HepG2 (cell line): ENCODE data around the gene FGFR3. TPM values are rescaled to one million over a fixed set of nuclear protein-coding genes. Genes with fewer than 3 reads are reported as not detected.

ENCODE experiments used
- ATAC-seq: fragments of 200-7000 bp; cut with Tn5 transposase; 3 replicates; pipeline ENCODE4 v1.9.1; 2020; ENCODE audit warnings: mild to moderate bottlenecking, moderate library complexity
- BruUV-seq: library from RNA; stranded (reverse); fragments of 400-500 nt; replicated peaks from 2 replicates; lab custom pipeline; 2021; lab: Mats Ljungman, UMichigan
- CTCF ChIA-PET: fragments of 300-600 bp; formaldehyde crosslinking; extraction: SDS; loops from one replicate; lab custom pipeline; 2021; ENCODE audit warnings: low total read pairs, inconsistent platforms, low intra/inter-chr PET ratio; lab: Yijun Ruan, JAX
- POLR2A ChIA-PET: fragments of 350-600 bp; sonication (Branson Sonifier 250); formaldehyde crosslinking; loops from one replicate; lab custom pipeline; 2020; ENCODE audit warnings: antibody characterized with exemption, inconsistent platforms; lab: Yijun Ruan, JAX
- DNase-seq: peaks from one replicate; pipeline ENCODE4 v3.0.0-alpha.2; 2015; ENCODE audit warnings: low spot score
- FAIRE-seq: peaks from 3 replicates; lab custom pipeline; 2011; peaks lifted over from hg19 to GRCh38; lab: Jason Lieb, UNC
- H2AFZ ChIP-seq: one replicate; pipeline ENCODE4 v1.6.1; 2011; ENCODE audit warnings: low read length, inconsistent platforms
- H3K27ac ChIP-seq: fragments of 300-600 bp; 3 replicates; pipeline ENCODE4 v1.8.0; 2011; ENCODE audit warnings: mixed run types, mild to moderate bottlenecking, mixed read lengths, low read length, inconsistent platforms; ENCODE audit not compliant: insufficient read depth; ENCODE audit errors: extremely low read length
- H3K27me3 ChIP-seq, 2 experiments: fragments of 200-600 bp in 1 of 2; 2 replicates in 1 of 2; 3 replicates in 1 of 2; pipeline versions ENCODE4 v1.6.0 to v1.8.0; 2011; ENCODE audit warnings: low read length in 2 of 2, mild to moderate bottlenecking in 2 of 2, moderate library complexity in 2 of 2, inconsistent platforms in 1 of 2; ENCODE audit not compliant: insufficient read depth in 2 of 2, control insufficient read depth in 1 of 2
- H3K36me3 ChIP-seq, 2 experiments: fragments of 200-600 bp in 1 of 2; replicated peaks in 1 of 2; 2 replicates in 1 of 2; 3 replicates in 1 of 2; pipeline versions ENCODE4 v1.5.1 to v1.8.0; 2011; ENCODE audit warnings: low read length in 2 of 2, inconsistent platforms in 1 of 2; ENCODE audit not compliant: insufficient read depth in 2 of 2, control insufficient read depth in 1 of 2
- H3K4me1 ChIP-seq: 2 replicates; pipeline ENCODE4 v1.5.1; 2012; ENCODE audit warnings: low read length, inconsistent platforms; ENCODE audit not compliant: insufficient read depth
- H3K4me2 ChIP-seq: 2 replicates; pipeline ENCODE4 v1.6.0; 2011; ENCODE audit warnings: low read depth, low read length, inconsistent platforms
- H3K4me3 ChIP-seq, 3 experiments: fragments of 200-600 bp in 1 of 3; sonication (generic), shearing (Covaris generic) in 1 of 3; replicated peaks in 1 of 3; 2 replicates each; pipeline ENCODE4 v1.5.1; 2011 to 2016; ENCODE audit warnings: low read length in 3 of 3, inconsistent platforms in 2 of 3, low read depth in 2 of 3, mild to moderate bottlenecking in 2 of 3, control low read depth in 1 of 3, mixed read lengths in 1 of 3; ENCODE audit not compliant: insufficient read depth in 1 of 3
- H3K79me2 ChIP-seq: one replicate; pipeline ENCODE4 v1.6.1; 2011; ENCODE audit warnings: low read length, inconsistent platforms; ENCODE audit not compliant: insufficient read depth
- H3K9ac ChIP-seq: 2 replicates; pipeline ENCODE4 v1.6.0; 2011; ENCODE audit warnings: mild to moderate bottlenecking, low read depth, low read length, inconsistent platforms; ENCODE audit not compliant: insufficient read depth
- H3K9me3 ChIP-seq: 2 replicates; pipeline ENCODE4 v1.5.1; 2012; ENCODE audit warnings: mild to moderate bottlenecking, low read length
- H4K20me1 ChIP-seq: 2 replicates; pipeline ENCODE4 v1.6.0; 2011; ENCODE audit warnings: inconsistent platforms, mild to moderate bottlenecking, low read length, moderate library complexity; ENCODE audit not compliant: insufficient read depth
- AGO2 ChIP-seq: fragments of 200-400 bp; formaldehyde crosslinking; optimal IDR thresholded peaks from 2 replicates; pipeline ENCODE3; 2017; ENCODE audit warnings: mild to moderate bottlenecking, low read depth, low read length, moderate library complexity
- HNRNPL ChIP-seq: fragments of 200-400 bp; formaldehyde crosslinking; IDR thresholded peaks from 2 replicates; pipeline ENCODE4 v1.6.1; 2017; ENCODE audit warnings: mild to moderate bottlenecking, low read depth, low read length
- MXD1 ChIP-seq: sonication (generic); formaldehyde crosslinking; IDR thresholded peaks from 2 replicates; pipeline ENCODE4 v1.4.0; 2020; ENCODE audit warnings: mild to moderate bottlenecking, missing genetic modification reagents
- ZIK1 ChIP-seq: sonication (generic); formaldehyde crosslinking; IDR thresholded peaks from 2 replicates; pipeline ENCODE4 v1.5.0; 2020; ENCODE audit warnings: mild to moderate bottlenecking, low read depth, missing genetic modification reagents, borderline replicate concordance
- WGBS: methylation state at CpG from one replicate; pipeline ENCODE4 v1.1.6; 2017; ENCODE audit warnings: low lambda C conversion rate; 5-methylcytosine and 5-hydroxymethylcytosine counted together
- in situ Hi-C: cut with HindIII; loops from 2 replicates; pipeline ENCODE4 v1.10.0; 2017; ENCODE audit warnings: low pct_unique_long_range_greater_than_20kb; ENCODE audit not compliant: extremely low pct_ligation_motif_present
- intact Hi-C: fragments of 100-400 bp; cut with micrococcal nuclease; formaldehyde crosslinking; loops from one replicate; pipeline ENCODE4 v1.10.0; 2022; ENCODE audit not compliant: unreplicated experiment
- polyA plus RNA-seq, 8 experiments: library from polyadenylated mRNA; depleted of rRNA in 3 of 8; stranded (reverse) in 7 of 8; unstranded in 1 of 8; fragments of >200 nt; fragmentation: Illumina TruSeq in 4 of 8; extraction: Trizol in 4 of 8; gene quantifications; 2 replicates each; pipeline versions ENCODE4 v1.2.1 to v1.2.3, GENCODE V29; 2011 to 2016; ENCODE audit warnings: low read depth in 4 of 8, missing spikeins in 1 of 8, mixed read lengths in 1 of 8; ENCODE audit not compliant: insufficient read depth in 1 of 8
- total RNA-seq, 5 experiments: library from RNA; depleted of rRNA; stranded (reverse); fragments of >200 nt; fragmentation: Illumina TruSeq; extraction: Trizol; gene quantifications; 2 replicates each; pipeline ENCODE4 v1.2.3, GENCODE V29; 2016; ENCODE audit warnings: low read depth in 1 of 5
- TF ChIP-seq, protein P1 (sequence below): sonication (generic); formaldehyde crosslinking; IDR thresholded peaks from 2 replicates; pipeline ENCODE4 v1.4.0; 2020; ENCODE audit warnings: missing genetic modification reagents, mild to moderate bottlenecking, borderline replicate concordance
- TF ChIP-seq, protein P2 (sequence below), 2 experiments: sonication (generic) in 1 of 2; formaldehyde crosslinking in 1 of 2; IDR thresholded peaks; 2 replicates each; pipeline versions ENCODE4 v1.4.0 to v1.6.1; 2018 to 2020; ENCODE audit warnings: missing genetic modification reagents in 2 of 2, borderline replicate concordance in 1 of 2, low read depth in 1 of 2, mild to moderate bottlenecking in 1 of 2, missing biosample characterization in 1 of 2
- TF ChIP-seq, protein P3 (sequence below): sonication (generic); formaldehyde crosslinking; IDR thresholded peaks from 2 replicates; pipeline ENCODE4 v1.5.0; 2020; ENCODE audit warnings: missing genetic modification reagents, mild to moderate bottlenecking, borderline replicate concordance

FGFR3 gene
- total and polyA plus RNA-seq, 2 of the 13 experiments (the other 11 are each of a cell fraction or from before 2014, with no cell fraction given) = 103 to 109 TPM

- TF ChIP-seq MXD1 (0 out of 2 replicates have a peak, but pooled peaks have one; percentile 37), ZIK1 (CRISPR knock-in tag) (no peak)
- TF ChIP-seq, protein P1, sequence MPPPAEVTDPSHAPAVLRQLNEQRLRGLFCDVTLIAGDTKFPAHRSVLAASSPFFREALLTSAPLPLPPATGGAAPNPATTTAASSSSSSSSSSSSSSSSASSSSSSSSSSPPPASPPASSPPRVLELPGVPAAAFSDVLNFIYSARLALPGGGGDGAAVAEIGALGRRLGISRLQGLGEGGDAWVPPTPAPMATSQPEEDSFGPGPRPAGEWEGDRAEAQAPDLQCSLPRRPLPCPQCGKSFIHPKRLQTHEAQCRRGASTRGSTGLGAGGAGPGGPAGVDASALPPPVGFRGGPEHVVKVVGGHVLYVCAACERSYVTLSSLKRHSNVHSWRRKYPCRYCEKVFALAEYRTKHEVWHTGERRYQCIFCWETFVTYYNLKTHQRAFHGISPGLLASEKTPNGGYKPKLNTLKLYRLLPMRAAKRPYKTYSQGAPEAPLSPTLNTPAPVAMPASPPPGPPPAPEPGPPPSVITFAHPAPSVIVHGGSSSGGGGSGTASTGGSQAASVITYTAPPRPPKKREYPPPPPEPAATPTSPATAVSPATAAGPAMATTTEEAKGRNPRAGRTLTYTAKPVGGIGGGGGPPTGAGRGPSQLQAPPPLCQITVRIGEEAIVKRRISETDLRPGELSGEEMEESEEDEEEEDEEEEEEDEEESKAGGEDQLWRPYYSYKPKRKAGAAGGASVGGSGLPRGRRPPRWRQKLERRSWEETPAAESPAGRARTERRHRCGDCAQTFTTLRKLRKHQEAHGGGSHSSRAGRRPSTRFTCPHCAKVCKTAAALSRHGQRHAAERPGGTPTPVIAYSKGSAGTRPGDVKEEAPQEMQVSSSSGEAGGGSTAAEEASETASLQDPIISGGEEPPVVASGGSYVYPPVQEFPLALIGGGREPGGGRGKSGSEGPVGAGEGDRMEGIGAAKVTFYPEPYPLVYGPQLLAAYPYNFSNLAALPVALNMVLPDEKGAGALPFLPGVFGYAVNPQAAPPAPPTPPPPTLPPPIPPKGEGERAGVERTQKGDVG (CRISPR knock-in tag) = no peak; the same call in 1 of the 2 replicates
- TF ChIP-seq, protein P2, sequence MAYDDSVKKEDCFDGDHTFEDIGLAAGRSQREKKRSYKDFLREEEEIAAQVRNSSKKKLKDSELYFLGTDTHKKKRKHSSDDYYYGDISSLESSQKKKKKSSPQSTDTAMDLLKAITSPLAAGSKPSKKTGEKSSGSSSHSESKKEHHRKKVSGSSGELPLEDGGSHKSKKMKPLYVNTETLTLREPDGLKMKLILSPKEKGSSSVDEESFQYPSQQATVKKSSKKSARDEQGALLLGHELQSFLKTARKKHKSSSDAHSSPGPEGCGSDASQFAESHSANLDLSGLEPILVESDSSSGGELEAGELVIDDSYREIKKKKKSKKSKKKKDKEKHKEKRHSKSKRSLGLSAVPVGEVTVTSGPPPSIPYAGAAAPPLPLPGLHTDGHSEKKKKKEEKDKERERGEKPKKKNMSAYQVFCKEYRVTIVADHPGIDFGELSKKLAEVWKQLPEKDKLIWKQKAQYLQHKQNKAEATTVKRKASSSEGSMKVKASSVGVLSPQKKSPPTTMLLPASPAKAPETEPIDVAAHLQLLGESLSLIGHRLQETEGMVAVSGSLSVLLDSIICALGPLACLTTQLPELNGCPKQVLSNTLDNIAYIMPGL (CRISPR knock-in tag; IDR thresholded peaks at IDR 0.05; ENCODE audit: borderline replicate concordance in 1 of 2, low read depth in 1 of 2) = 0 out of 4 replicates have a peak, but pooled peaks of 1 of the 2 experiments have one; percentile 14
These were observed 33.3 kb upstream of the FGFR3 start (continued) for GRCh38 chr4:1759818-1760223.

DNA sequence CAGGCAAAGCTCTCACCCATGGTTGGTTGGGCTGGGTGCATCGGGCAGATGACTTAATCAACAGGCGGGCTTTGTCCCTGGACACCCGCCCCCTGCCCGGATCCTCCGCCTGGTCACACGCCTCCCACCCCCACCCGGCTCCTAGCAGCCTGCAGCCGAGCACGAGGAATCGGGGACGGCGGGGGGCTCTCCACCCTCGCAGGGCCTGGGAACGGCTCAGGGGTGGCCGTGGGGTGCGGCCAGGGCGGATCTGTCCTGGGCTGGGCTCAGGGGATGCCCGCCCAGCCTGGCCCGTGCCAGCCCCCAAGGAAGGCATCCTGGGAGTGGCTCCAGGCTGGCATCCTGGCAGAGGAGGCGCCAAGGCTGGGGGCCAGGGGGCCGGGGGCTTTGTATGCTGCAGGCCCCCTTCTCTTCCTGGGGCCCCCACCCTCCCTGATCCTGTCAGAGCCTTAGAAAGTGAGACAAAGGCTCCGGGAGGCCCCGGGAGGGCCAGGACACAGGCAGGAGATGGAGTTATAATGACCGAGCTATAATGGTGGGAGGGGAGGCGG is 32.5 kb upstream of the FGFR3 start:
- ChIA-PET CTCF (interaction anchor here (1.4 kb wide), 1 partner anchor 49 kb away, joined by 3 read pairs; no protein-coding TSS in a partner anchor), POLR2A (interaction anchor here (1.1 to 34.3 kb wide), 3 partner anchors 8 to 48 kb away, joined by 3 to 1258 read pairs (median 4); partner anchors contain the start of gene FGFR3)
- H3K36me3 ChIP-seq = no peaks in the 10 kb centered on the region
- H3K9me3 ChIP-seq = no peaks in the 10 kb centered on the region
- no peaks in the 10 kb centered on the region for H3K79me2 ChIP-seq
- H3K9ac ChIP-seq = no peak overlapping the region
- peak overlapping the region; percentile 48; the same call in 1 of the 2 replicates for H3K4me2 ChIP-seq
- WGBS = 100% methylated on average over 1 of the region's 25 CpGs
- FAIRE-seq (no peak), DNase-seq (no peak), ATAC-seq (no peak)
- TF ChIP-seq HNRNPL (0 out of 2 replicates have a peak, but pooled peaks have one; percentile 49), AGO2 (peak; percentile 27)
- TF ChIP-seq, protein P3, sequence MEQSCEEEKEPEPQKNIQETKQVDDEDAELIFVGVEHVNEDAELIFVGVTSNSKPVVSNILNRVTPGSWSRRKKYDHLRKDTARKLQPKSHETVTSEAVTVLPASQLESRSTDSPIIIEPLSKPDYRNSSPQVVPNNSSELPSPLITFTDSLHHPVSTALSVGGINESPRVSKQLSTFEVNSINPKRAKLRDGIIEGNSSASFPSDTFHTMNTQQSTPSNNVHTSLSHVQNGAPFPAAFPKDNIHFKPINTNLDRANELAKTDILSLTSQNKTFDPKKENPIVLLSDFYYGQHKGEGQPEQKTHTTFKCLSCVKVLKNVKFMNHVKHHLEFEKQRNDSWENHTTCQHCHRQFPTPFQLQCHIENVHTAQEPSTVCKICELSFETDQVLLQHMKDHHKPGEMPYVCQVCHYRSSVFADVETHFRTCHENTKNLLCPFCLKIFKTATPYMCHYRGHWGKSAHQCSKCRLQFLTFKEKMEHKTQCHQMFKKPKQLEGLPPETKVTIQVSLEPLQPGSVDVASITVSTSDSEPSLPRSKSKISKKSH (CRISPR knock-in tag) = no peak
- in situ Hi-C loops (no loop called here), intact Hi-C loops (no loop called here)
- H4K20me1 ChIP-seq = no peaks in the 10 kb centered on the region
- no peak overlapping the region for H3K4me3 ChIP-seq
- no peak overlapping the region for H3K27ac ChIP-seq
- no TSS peak for BruUV-seq
- no peak overlapping the region for H2AFZ ChIP-seq
- H3K4me1 ChIP-seq = peaks cover 91% of the 10 kb centered on the region
- no peaks in the 10 kb centered on the region for H3K27me3 ChIP-seq
